HCT116 (cell line): Measurements from ENCODE around the gene UBAP2L. TPM values are rescaled to one million over a fixed set of nuclear protein-coding genes. Genes with fewer than 3 reads are reported as not detected.
"Not testable (repeated sequence)": the region's sequence is repeated elsewhere in the genome, so short reads cannot be mapped to it uniquely, and the experiment has no call there.

ENCODE experiments used
- ATAC-seq: fragments of 200-7000 bp; cut with Tn5 transposase; 2 replicates; pipeline ENCODE4 v1.9.1; 2020; ENCODE audit warnings: mild to moderate bottlenecking, moderate library complexity
- BruUV-seq: library from RNA; stranded (reverse); fragments of 400-500 nt; replicated peaks from 2 replicates; lab custom pipeline; 2021; lab: Mats Ljungman, UMichigan
- CTCF ChIA-PET: fragments of 300-600 bp; sonication (Branson Sonifier 250); formaldehyde crosslinking; loops from one replicate; lab custom pipeline; 2021; ENCODE audit warnings: antibody characterized with exemption; lab: Charles Lee
- POLR2A ChIA-PET: fragments of 300-600, 350-600 bp; sonication (Branson Sonifier 250); formaldehyde crosslinking; loops from one replicate; lab custom pipeline; 2021; ENCODE audit warnings: antibody characterized with exemption; lab: Charles Lee
- RAD21 ChIA-PET, 2 experiments: fragments of 300-600 bp; sonication (Branson Sonifier 250); formaldehyde crosslinking; loops; one replicate each; lab custom pipeline; 2023; ENCODE audit warnings: low total read pairs in 2 of 2; ENCODE audit not compliant: uncharacterized antibody in 2 of 2, unreplicated experiment in 2 of 2, low non-redundant PET in 1 of 2; lab: Charles Lee
- DNase-seq: peaks from one replicate; pipeline ENCODE4 v3.0.0-alpha.2; 2010; ENCODE audit warnings: low read depth, low spot score
- H2AFZ ChIP-seq: fragments of 200-600 bp; shearing (Covaris generic), sonication (generic); 2 replicates; pipeline ENCODE4 v1.6.1; 2017; ENCODE audit warnings: low read depth, mixed run types, mixed read lengths, antibody characterized with exemption, low read length; ENCODE audit not compliant: poor library complexity, severe bottlenecking
- H3K27ac ChIP-seq: 2 replicates; pipeline ENCODE4 v1.5.1; 2012; ENCODE audit warnings: low read depth, low read length
- H3K27me3 ChIP-seq: fragments of 200-600 bp; sonication (generic); 2 replicates; pipeline ENCODE4 v1.6.1; 2016; ENCODE audit warnings: mixed run types, low read length, mixed read lengths; ENCODE audit not compliant: insufficient read depth
- H3K36me3 ChIP-seq, 2 experiments: fragments of 200-500 bp in 1 of 2; fragments of 200-600 bp in 1 of 2; sonication (Bioruptor generic) in 1 of 2; sonication (generic) in 1 of 2; 2 replicates each; pipeline versions ENCODE4 v1.5.1 to v1.6.1; 2014 to 2016; ENCODE audit warnings: low read length in 2 of 2, inconsistent platforms in 1 of 2, mixed read lengths in 1 of 2, mixed run types in 1 of 2; ENCODE audit not compliant: insufficient read depth in 2 of 2, control insufficient read depth in 1 of 2
- H3K4me1 ChIP-seq, 2 experiments: fragments of 200-600 bp in 1 of 2; sonication (generic) in 1 of 2; 2 replicates each; pipeline versions ENCODE4 v1.5.1 to v1.6.1; 2012 to 2017; ENCODE audit warnings: low read length in 2 of 2, inconsistent platforms in 1 of 2, mild to moderate bottlenecking in 1 of 2, mixed read lengths in 1 of 2, mixed run types in 1 of 2, moderate library complexity in 1 of 2; ENCODE audit not compliant: insufficient read depth in 2 of 2, control insufficient read depth in 1 of 2
- H3K4me2 ChIP-seq: fragments of 200-600 bp; sonication (generic); 2 replicates; pipeline ENCODE4 v1.6.1; 2017; ENCODE audit warnings: mixed run types, low read length, mixed read lengths
- H3K4me3 ChIP-seq, 2 experiments: fragments of 200-600 bp in 1 of 2; sonication (generic) in 1 of 2; replicated peaks in 1 of 2; 2 replicates each; pipeline ENCODE4 v1.5.1; 2011 to 2016; ENCODE audit warnings: low read length in 2 of 2, control low read depth in 1 of 2, low read depth in 1 of 2, mild to moderate bottlenecking in 1 of 2, mixed read lengths in 1 of 2, mixed run types in 1 of 2
- H3K79me2 ChIP-seq: fragments of 200-600 bp; sonication (generic); 2 replicates; pipeline ENCODE4 v1.6.1; 2017; ENCODE audit warnings: mild to moderate bottlenecking, mixed run types, low read length, moderate library complexity, mixed read lengths; ENCODE audit not compliant: insufficient read depth
- H3K9ac ChIP-seq: fragments of 200-600 bp; sonication (generic); 2 replicates; pipeline ENCODE4 v1.6.1; 2016; ENCODE audit warnings: low read length, mixed read lengths
- H3K9me2 ChIP-seq: fragments of 200-600 bp; sonication (generic), shearing (Covaris generic); 2 replicates; pipeline ENCODE4 v1.6.1; 2017; ENCODE audit warnings: mixed run types, mild to moderate bottlenecking, moderate library complexity; ENCODE audit not compliant: insufficient read depth
- H3K9me3 ChIP-seq, 2 experiments: fragments of 200-500 bp in 1 of 2; fragments of 200-600 bp in 1 of 2; sonication (Bioruptor generic) in 1 of 2; sonication (generic) in 1 of 2; 2 replicates each; pipeline ENCODE4 v1.6.1; 2014 to 2017; ENCODE audit warnings: low read length in 2 of 2, mixed read lengths in 2 of 2, inconsistent platforms in 1 of 2, low read depth in 1 of 2, mild to moderate bottlenecking in 1 of 2, mixed run types in 1 of 2, moderate library complexity in 1 of 2; ENCODE audit not compliant: control insufficient read depth in 1 of 2, insufficient read depth in 1 of 2
- H4K20me1 ChIP-seq: fragments of 200-600 bp; sonication (generic), shearing (Covaris generic); 2 replicates; pipeline ENCODE4 v1.6.1; 2017; ENCODE audit warnings: mixed run types, mild to moderate bottlenecking, moderate library complexity; ENCODE audit not compliant: insufficient read depth
- EGR1 ChIP-seq: IDR thresholded peaks from 2 replicates; pipeline ENCODE4 v1.6.1; 2012; ENCODE audit warnings: low read depth
- EZH2 ChIP-seq: fragments of 200-600 bp; sonication (generic); IDR thresholded peaks from 2 replicates; pipeline ENCODE4 v1.6.1; 2017; ENCODE audit warnings: antibody characterized with exemption, mixed run types
- FOSL1 ChIP-seq: IDR thresholded peaks from 2 replicates; pipeline ENCODE4 v1.6.1; 2012; ENCODE audit warnings: low read depth
- JUND ChIP-seq: IDR thresholded peaks from 2 replicates; pipeline ENCODE4 v1.6.1; 2012
- POLR2AphosphoS5 ChIP-seq: IDR thresholded peaks from 2 replicates; pipeline ENCODE4 v1.6.1; 2011; ENCODE audit warnings: mild to moderate bottlenecking, low read depth, low read length, moderate library complexity
- intact Hi-C: fragments of 100-400 bp; cut with micrococcal nuclease; formaldehyde crosslinking; loops from 2 replicates; pipeline ENCODE4 v1.10.0; 2022
- total RNA-seq: library from RNA; stranded (reverse); gene quantifications from one replicate; pipeline ENCODE4 v1.2.1, GENCODE V29; 2021; ENCODE audit not compliant: unreplicated experiment
- TF ChIP-seq, protein P1 (sequence below), 3 experiments: fragments of 200-600 bp in 1 of 3; sonication (generic) in 1 of 3; IDR thresholded peaks in 2 of 3; conservative IDR thresholded peaks in 1 of 3; 2 replicates each; pipeline ENCODE4 v1.5.1; 2012 to 2017; ENCODE audit warnings: low read depth in 2 of 3, low read length in 2 of 3, antibody characterized with exemption in 1 of 3, borderline replicate concordance in 1 of 3, control low read depth in 1 of 3, mild to moderate bottlenecking in 1 of 3, mixed read lengths in 1 of 3, mixed run types in 1 of 3, moderate library complexity in 1 of 3; ENCODE audit not compliant: insufficient read depth in 1 of 3
- TF ChIP-seq, protein P2 (sequence below): IDR thresholded peaks from 2 replicates; pipeline ENCODE4 v1.6.1; 2012

Gene UBAP2L
- total RNA-seq, 1 experiment from 2014 or later = 189 TPM

DNA sequence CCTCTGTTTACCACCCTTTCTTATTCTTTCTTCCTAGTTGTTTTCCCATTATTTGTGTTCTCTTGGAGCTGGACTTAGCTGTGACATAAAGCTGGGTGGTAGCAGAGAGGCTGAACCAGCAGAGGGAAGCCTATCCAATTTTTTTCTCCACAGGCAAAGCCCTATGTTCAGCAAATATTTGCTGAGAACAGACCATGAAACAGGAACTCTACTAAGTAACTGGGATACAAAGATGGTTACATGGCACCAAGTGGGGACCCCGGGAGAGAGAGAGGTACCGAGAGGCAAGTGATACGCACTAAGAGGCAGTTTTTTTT, 21.2 kb upstream of the UBAP2L start:
- Histone ChIP-seq H3K9me3 (no peaks in the 10 kb centered on the region), H3K4me1 (peaks cover 2 to 10% of the 10 kb centered on the region in 2 experiments; a peak in 2 of 4 replicates), H3K79me2 (no peaks in the 10 kb centered on the region), H3K36me3 (no peaks in the 10 kb centered on the region), H2AFZ (peak overlapping the region; percentile 81), H3K9me2 (no peaks in the 10 kb centered on the region), H3K27me3 (peaks cover 5% of the 10 kb centered on the region; the same call in 1 of the 2 replicates), H3K4me2 (peak overlapping the region; percentile 50), H3K9ac (no peak overlapping the region), H3K4me3 (no peak overlapping the region), H3K27ac (no peak overlapping the region), H4K20me1 (no peaks in the 10 kb centered on the region)
- DNase-seq = no peak
- no peak for TF ChIP-seq POLR2AphosphoS5
- TF ChIP-seq JUND = no peak
- no peak for TF ChIP-seq FOSL1
- TF ChIP-seq, protein P1, sequence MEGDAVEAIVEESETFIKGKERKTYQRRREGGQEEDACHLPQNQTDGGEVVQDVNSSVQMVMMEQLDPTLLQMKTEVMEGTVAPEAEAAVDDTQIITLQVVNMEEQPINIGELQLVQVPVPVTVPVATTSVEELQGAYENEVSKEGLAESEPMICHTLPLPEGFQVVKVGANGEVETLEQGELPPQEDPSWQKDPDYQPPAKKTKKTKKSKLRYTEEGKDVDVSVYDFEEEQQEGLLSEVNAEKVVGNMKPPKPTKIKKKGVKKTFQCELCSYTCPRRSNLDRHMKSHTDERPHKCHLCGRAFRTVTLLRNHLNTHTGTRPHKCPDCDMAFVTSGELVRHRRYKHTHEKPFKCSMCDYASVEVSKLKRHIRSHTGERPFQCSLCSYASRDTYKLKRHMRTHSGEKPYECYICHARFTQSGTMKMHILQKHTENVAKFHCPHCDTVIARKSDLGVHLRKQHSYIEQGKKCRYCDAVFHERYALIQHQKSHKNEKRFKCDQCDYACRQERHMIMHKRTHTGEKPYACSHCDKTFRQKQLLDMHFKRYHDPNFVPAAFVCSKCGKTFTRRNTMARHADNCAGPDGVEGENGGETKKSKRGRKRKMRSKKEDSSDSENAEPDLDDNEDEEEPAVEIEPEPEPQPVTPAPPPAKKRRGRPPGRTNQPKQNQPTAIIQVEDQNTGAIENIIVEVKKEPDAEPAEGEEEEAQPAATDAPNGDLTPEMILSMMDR (IDR thresholded peaks at IDR 0.05 in 2 of 3, conservative IDR thresholded peaks at IDR 0.05 in 1 of 3; ENCODE audit: borderline replicate concordance in 1 of 3, insufficient read depth in 1 of 3, low read depth in 2 of 3, low read length in 2 of 3) = 0 out of 6 replicates have a peak, but pooled peaks of 1 of the 3 experiments have one; percentile 13
- TF ChIP-seq EZH2 = no peak
- TF ChIP-seq, protein P2, sequence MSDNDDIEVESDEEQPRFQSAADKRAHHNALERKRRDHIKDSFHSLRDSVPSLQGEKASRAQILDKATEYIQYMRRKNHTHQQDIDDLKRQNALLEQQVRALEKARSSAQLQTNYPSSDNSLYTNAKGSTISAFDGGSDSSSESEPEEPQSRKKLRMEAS = 0 out of 2 replicates have a peak, but pooled peaks have one; percentile 17
- ChIA-PET POLR2A (interaction anchor here (0.7 to 1.3 kb wide), 3 partner anchors 17 to 136 kb away, joined by 3 to 5 read pairs (median 3); no protein-coding TSS in a partner anchor), RAD21 (interaction anchor here (0.6 to 1.4 kb wide), 3 partner anchors 72 to 213 kb away, joined by 3 to 11 read pairs (median 5); no protein-coding TSS in a partner anchor), CTCF (interaction anchor here (0.7 to 2.7 kb wide), 10 partner anchors 8 to 347 kb away, joined by 3 to 18 read pairs (median 5); partner anchors contain the start of gene ATP8B2)
- no TSS peak for BruUV-seq
- intact Hi-C loops = loop anchor here (1.0 kb wide), 1 partner anchor 73 kb away; the partner anchor contains the start of gene HAX1
- ATAC-seq = peak; percentile 61

DNA sequence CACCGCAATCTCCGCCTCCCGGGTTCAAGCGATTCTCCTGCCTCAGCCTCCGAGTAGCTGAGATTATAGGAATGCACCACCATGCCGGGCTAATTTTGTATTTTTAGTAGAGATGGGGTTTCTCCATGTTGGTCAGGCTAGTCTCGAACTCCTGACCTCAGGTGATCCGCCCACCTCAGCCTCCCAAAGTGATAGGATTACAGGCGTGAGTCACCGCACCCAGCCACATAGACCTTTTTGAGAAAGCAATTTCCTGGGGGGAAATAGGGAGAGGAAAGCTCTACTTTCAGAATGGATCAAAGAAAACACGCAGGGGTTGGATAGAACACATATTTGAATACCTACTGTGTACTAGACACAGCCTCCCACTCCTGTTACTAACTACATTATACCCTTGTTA, 15.0 kb upstream of the UBAP2L start:
- H3K4me3 ChIP-seq, H3K9me3 ChIP-seq, BruUV-seq, H3K79me2 ChIP-seq, H3K27me3 ChIP-seq, CTCF ChIA-PET, DNase-seq, H2AFZ ChIP-seq, POLR2A ChIA-PET, intact Hi-C loops, H3K9me2 ChIP-seq, RAD21 ChIA-PET, H3K9ac ChIP-seq, H4K20me1 ChIP-seq: not testable (repeated sequence)
- H3K4me1 ChIP-seq = peaks cover 13 to 23% of the 10 kb centered on the region in 2 experiments
- TF ChIP-seq EGR1 = peak; percentile 64; the same call in 1 of the 2 replicates
- peak; percentile 58 for ATAC-seq
- 0 out of 2 replicates have a peak overlapping the region, but pooled peaks have one; percentile 24 for H3K27ac ChIP-seq
- H3K36me3 ChIP-seq = peaks cover 9 to 12% of the 10 kb centered on the region in 2 experiments; a peak in 3 of 4 replicates
- H3K4me2 ChIP-seq = peak overlapping the region; percentile 46
